HL-60 (cell line): ENCODE measurements around the gene KRT82.

ENCODE experiments used
- CTCF ChIP-seq: IDR thresholded peaks from one replicate; pipeline ENCODE4 v1.5.1; 2011; ENCODE audit warnings: low read length, control low read depth, inconsistent platforms; ENCODE audit not compliant: insufficient read depth
- GABPA ChIP-seq: IDR thresholded peaks from 2 replicates; pipeline ENCODE4 v1.6.1; 2012; ENCODE audit warnings: low read depth
- POLR2AphosphoS5 ChIP-seq: IDR thresholded peaks from 2 replicates; pipeline ENCODE4 v1.6.1; 2012; ENCODE audit warnings: low read depth
- REST ChIP-seq: IDR thresholded peaks from 2 replicates; pipeline ENCODE4 v1.6.1; 2012; ENCODE audit warnings: low read depth; ENCODE audit not compliant: insufficient replicate concordance
- SPI1 ChIP-seq: IDR thresholded peaks from 2 replicates; pipeline ENCODE4 v1.6.1; 2012; ENCODE audit warnings: low read depth, mild to moderate bottlenecking, borderline replicate concordance

- TF ChIP-seq CTCF (no peak), SPI1 (no peak), REST (no peak), POLR2AphosphoS5 (no peak), GABPA (no peak)
Observed at GRCh38 chr12:52351196-52352059, 54.7 kb downstream of the KRT82 start.
